GM18498 (cell line): ENCODE data around the gene VWC2L.

ENCODE experiments used
- ATAC-seq: cut with Tn5 transposase; IDR thresholded peaks from one replicate; pipeline ENCODE4 v1.9.1; 2021; ENCODE audit warnings: mild to moderate bottlenecking, moderate library complexity; ENCODE audit not compliant: unreplicated experiment

Gene VWC2L

GRCh38 chr2:214410918-214411554 is at the start of gene VWC2L:
Gene VWC2L, plus strand, starts transcription at chr2:214411054. Its CDS starts 3,140 bp downstream, at chr2:214414194.
- ATAC-seq, result no peak

DNA sequence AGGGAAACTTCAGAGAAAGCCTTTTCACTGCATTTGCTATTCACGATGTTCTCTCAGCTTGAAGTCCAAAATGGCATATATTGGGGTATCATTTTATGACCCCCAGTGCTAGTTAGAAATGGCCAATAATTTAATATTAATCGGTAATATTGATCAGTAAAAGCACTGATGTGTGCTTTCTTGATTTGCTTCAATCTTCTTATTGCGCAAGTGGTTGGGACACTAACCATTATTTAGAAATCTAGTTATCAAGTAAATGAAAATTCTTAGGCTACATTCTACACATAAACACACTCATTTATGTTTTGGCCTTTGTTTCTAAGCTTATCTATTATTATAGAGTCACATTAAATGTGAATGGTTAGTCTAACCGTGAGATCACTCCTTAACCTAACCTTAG is 49.7 kb upstream of the VWC2L start:
- ATAC-seq, result no peak

- no peak for ATAC-seq
Observed at GRCh38 chr2:214365549-214365948, 45.3 kb upstream of the VWC2L start.

- ATAC-seq, result no peak
Observed at GRCh38 chr2:214367171-214367570, 43.7 kb upstream of the VWC2L start.

GRCh38 chr2:214376618-214377285 is 34.1 kb upstream of the VWC2L start:
- ATAC-seq, result no peak

DNA sequence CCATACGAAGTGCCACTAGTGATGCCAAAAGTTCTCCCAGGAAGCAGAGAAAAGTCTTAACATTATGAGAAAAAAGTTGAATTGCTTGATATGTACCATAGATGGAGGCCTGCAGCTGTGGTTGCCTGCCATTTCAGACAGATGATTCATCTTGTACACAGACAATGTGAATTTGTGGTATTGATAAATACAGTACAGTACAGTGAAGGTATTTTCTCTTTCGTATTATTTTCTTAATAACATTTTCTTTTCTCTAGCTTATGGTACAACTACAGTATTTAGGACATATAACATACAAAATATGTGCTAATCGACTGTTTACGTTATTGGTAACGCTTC is 33.6 kb upstream of the VWC2L start:
- ATAC-seq, result no peak

- ATAC-seq, result no peak
Observed at GRCh38 chr2:214378455-214379103, 32.3 kb upstream of the VWC2L start.

GRCh38 chr2:214379227-214379626 is 31.6 kb upstream of the VWC2L start:
- ATAC-seq, result no peak

- ATAC-seq, result no peak
Observed at GRCh38 chr2:214380681-214381080, 30.2 kb upstream of the VWC2L start.

GRCh38 chr2:214382229-214382628 is 28.6 kb upstream of the VWC2L start:
- ATAC-seq, result no peak

DNA sequence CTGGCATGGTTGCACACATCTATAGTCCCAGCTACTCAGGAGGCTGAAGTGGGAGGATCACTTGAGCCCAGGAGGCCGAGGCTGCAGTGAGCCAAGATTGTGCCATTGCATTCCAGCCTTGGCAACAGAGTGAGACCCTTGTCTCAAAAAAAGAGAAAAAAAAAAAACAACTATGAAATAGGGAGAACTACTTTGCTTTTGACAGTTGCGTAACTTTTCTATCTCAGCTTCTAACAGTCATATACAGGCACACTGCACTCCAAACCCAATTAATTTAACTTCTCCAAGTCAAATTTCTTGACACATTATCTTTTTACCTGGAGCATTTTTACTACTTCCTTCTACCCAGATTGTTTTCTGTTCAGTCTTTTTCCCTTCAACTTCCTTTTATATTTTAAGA is 24.1 kb upstream of the VWC2L start:
- ATAC-seq, result no peak

- no peak for ATAC-seq
Observed at GRCh38 chr2:214389334-214389733, 21.5 kb upstream of the VWC2L start.

- no peak for ATAC-seq
Observed at GRCh38 chr2:214393796-214394195, 17.1 kb upstream of the VWC2L start.

DNA sequence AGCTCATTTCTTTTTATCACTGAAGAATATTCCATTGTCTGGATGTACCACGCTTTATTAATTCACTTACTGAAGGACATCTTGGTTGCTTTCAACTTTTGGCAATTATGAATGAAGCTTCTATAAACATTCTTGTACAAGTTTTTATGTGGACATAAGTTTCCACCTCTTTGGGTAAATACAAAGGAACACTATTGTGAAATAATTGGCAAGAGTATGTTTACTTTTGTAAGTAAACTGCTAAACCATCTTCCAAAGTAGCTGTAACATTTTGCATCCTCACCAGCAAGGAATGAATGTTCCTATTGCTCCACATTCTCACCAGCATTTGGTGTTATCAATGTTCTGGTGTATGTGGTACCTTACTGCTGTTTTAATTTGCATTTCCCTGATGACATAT is 15.8 kb upstream of the VWC2L start:
- no peak for ATAC-seq

- ATAC-seq, result no peak
Observed at GRCh38 chr2:214401580-214401979, 9.3 kb upstream of the VWC2L start.

DNA sequence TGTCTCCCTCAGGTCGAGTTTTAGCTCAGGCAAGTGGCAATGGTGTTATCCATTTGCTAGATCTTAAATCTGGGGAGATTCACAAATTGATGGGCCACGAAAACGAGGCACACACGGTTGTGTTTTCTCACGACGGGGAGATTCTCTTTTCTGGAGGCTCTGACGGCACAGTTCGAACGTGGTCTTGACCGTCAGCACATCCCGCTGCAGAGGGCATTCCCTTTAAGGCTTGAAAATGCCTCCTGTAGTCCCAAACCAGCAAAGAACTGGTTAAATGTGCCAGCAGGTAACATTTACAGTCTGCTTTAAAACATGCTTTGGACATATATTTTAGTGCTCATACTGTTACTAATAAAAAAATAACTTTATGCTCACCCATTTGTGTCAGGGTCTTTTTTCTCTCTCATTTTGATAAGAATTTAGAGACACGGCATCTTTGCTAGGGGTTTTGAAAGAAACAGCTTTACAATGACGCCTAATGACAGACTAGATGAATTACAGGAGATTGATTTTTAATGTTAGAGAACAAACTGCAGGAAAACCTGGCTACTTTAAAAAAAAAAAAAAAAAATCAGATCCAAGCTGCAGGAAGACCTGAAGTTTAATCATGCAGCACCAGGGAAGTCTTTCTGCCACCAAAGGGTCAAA is 602 bp upstream of the VWC2L start:
- no peak for ATAC-seq

- ATAC-seq, result no peak
Observed at GRCh38 chr2:214412679-214413078, 1.8 kb downstream of the VWC2L start.

GRCh38 chr2:214436470-214436869 is 25.6 kb downstream of the VWC2L start:
- no peak for ATAC-seq

GRCh38 chr2:214450118-214450894 is 39.5 kb downstream of the VWC2L start:
- no peak for ATAC-seq

GRCh38 chr2:214451516-214452275 is 40.8 kb downstream of the VWC2L start:
- no peak for ATAC-seq
